ENCODE data around the gene TPM3.

Gene TPM3

GRCh38 chr1:154170547-154171222 is 21.2 kb downstream of the TPM3 start:
- ATAC-seq, result no peak
- TF ChIP-seq, protein P1, sequence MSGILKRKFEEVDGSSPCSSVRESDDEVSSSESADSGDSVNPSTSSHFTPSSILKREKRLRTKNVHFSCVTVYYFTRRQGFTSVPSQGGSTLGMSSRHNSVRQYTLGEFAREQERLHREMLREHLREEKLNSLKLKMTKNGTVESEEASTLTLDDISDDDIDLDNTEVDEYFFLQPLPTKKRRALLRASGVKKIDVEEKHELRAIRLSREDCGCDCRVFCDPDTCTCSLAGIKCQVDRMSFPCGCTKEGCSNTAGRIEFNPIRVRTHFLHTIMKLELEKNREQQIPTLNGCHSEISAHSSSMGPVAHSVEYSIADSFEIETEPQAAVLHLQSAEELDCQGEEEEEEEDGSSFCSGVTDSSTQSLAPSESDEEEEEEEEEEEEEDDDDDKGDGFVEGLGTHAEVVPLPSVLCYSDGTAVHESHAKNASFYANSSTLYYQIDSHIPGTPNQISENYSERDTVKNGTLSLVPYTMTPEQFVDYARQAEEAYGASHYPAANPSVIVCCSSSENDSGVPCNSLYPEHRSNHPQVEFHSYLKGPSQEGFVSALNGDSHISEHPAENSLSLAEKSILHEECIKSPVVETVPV (CRISPR knock-in tag; IDR thresholded peaks at IDR 0.05), result no peak
- no peak for TF ChIP-seq GLIS3 (CRISPR knock-in tag; IDR thresholded peaks at IDR 0.05)
- no peak for TF ChIP-seq PPARA (CRISPR knock-in tag; IDR thresholded peaks at IDR 0.05; ENCODE audit: borderline replicate concordance)
- no peak for TF ChIP-seq ESRRG (CRISPR knock-in tag; IDR thresholded peaks at IDR 0.05)
- no peak for TF ChIP-seq CSDC2 (CRISPR knock-in tag; IDR thresholded peaks at IDR 0.05)
- TF ChIP-seq, protein P2, sequence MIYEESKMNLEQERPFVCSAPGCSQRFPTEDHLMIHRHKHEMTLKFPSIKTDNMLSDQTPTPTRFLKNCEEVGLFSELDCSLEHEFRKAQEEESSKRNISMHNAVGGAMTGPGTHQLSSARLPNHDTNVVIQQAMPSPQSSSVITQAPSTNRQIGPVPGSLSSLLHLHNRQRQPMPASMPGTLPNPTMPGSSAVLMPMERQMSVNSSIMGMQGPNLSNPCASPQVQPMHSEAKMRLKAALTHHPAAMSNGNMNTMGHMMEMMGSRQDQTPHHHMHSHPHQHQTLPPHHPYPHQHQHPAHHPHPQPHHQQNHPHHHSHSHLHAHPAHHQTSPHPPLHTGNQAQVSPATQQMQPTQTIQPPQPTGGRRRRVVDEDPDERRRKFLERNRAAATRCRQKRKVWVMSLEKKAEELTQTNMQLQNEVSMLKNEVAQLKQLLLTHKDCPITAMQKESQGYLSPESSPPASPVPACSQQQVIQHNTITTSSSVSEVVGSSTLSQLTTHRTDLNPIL (CRISPR knock-in tag; IDR thresholded peaks at IDR 0.05; ENCODE audit: low read depth), result no peak

GRCh38 chr1:154167461-154167860 is 24.4 kb downstream of the TPM3 start:
- TF ChIP-seq, protein P2 (CRISPR knock-in tag; IDR thresholded peaks at IDR 0.05; ENCODE audit: low read depth), result no peak
- TF ChIP-seq BACH2 (CRISPR knock-in tag; IDR thresholded peaks at IDR 0.05; ENCODE audit: borderline replicate concordance) (no peak), OSR1 (CRISPR knock-in tag; IDR thresholded peaks at IDR 0.05) (no peak), ZC3H10 (CRISPR knock-in tag; IDR thresholded peaks at IDR 0.05) (no peak)
- TF ChIP-seq, protein P3, sequence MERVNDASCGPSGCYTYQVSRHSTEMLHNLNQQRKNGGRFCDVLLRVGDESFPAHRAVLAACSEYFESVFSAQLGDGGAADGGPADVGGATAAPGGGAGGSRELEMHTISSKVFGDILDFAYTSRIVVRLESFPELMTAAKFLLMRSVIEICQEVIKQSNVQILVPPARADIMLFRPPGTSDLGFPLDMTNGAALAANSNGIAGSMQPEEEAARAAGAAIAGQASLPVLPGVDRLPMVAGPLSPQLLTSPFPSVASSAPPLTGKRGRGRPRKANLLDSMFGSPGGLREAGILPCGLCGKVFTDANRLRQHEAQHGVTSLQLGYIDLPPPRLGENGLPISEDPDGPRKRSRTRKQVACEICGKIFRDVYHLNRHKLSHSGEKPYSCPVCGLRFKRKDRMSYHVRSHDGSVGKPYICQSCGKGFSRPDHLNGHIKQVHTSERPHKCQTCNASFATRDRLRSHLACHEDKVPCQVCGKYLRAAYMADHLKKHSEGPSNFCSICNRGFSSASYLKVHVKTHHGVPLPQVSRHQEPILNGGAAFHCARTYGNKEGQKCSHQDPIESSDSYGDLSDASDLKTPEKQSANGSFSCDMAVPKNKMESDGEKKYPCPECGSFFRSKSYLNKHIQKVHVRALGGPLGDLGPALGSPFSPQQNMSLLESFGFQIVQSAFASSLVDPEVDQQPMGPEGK (CRISPR knock-in tag; IDR thresholded peaks at IDR 0.05; ENCODE audit: borderline replicate concordance), result no peak
- ATAC-seq, result no peak

DNA sequence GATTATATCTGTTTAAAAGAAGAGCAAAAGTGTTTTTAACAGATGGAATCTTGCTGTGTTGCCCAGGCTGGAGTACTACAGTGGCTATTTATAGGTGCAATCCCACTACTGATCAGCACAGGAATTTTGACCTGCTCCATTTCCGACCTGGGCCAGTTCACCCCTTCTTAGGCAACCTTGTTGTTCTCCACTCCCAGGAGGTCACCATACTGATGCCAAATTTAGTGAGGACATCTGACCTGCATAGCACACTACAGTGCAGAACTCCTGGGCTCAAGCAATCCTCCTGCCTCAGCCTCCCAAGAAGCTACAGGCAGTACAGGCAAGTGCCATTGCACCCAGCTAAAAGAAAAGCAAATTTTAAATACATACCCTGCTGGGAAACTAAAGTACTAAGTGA is 25.7 kb downstream of the TPM3 start:
- ATAC-seq, result no peak
- TF ChIP-seq RARB (CRISPR knock-in tag; IDR thresholded peaks at IDR 0.05), result no peak
- no peak for TF ChIP-seq TOX (CRISPR knock-in tag; IDR thresholded peaks at IDR 0.05; ENCODE audit: borderline replicate concordance)
- TF ChIP-seq, protein P1 (CRISPR knock-in tag; IDR thresholded peaks at IDR 0.05), result no peak
- TF ChIP-seq TCF4 (CRISPR knock-in tag; IDR thresholded peaks at IDR 0.05; ENCODE audit: borderline replicate concordance), result no peak
- TF ChIP-seq ARNTL (CRISPR knock-in tag; IDR thresholded peaks at IDR 0.05; ENCODE audit: borderline replicate concordance, low read depth), result no peak
- TF ChIP-seq, protein P3 (CRISPR knock-in tag; IDR thresholded peaks at IDR 0.05; ENCODE audit: borderline replicate concordance), result no peak
- TF ChIP-seq ZNF70 (CRISPR knock-in tag; IDR thresholded peaks at IDR 0.05), result no peak
- TF ChIP-seq ESRRG (CRISPR knock-in tag; IDR thresholded peaks at IDR 0.05), result no peak
- TF ChIP-seq ZFP3 (CRISPR knock-in tag; IDR thresholded peaks at IDR 0.05), result no peak
- no peak for TF ChIP-seq ZNF8 (CRISPR knock-in tag; IDR thresholded peaks at IDR 0.05)
- TF ChIP-seq OSR1 (CRISPR knock-in tag; IDR thresholded peaks at IDR 0.05), result no peak
- no peak for TF ChIP-seq ZC3H10 (CRISPR knock-in tag; IDR thresholded peaks at IDR 0.05)
- no peak for TF ChIP-seq GLIS3 (CRISPR knock-in tag; IDR thresholded peaks at IDR 0.05)
- no peak for TF ChIP-seq ZFP30 (CRISPR knock-in tag; IDR thresholded peaks at IDR 0.05)
- TF ChIP-seq, protein P4, sequence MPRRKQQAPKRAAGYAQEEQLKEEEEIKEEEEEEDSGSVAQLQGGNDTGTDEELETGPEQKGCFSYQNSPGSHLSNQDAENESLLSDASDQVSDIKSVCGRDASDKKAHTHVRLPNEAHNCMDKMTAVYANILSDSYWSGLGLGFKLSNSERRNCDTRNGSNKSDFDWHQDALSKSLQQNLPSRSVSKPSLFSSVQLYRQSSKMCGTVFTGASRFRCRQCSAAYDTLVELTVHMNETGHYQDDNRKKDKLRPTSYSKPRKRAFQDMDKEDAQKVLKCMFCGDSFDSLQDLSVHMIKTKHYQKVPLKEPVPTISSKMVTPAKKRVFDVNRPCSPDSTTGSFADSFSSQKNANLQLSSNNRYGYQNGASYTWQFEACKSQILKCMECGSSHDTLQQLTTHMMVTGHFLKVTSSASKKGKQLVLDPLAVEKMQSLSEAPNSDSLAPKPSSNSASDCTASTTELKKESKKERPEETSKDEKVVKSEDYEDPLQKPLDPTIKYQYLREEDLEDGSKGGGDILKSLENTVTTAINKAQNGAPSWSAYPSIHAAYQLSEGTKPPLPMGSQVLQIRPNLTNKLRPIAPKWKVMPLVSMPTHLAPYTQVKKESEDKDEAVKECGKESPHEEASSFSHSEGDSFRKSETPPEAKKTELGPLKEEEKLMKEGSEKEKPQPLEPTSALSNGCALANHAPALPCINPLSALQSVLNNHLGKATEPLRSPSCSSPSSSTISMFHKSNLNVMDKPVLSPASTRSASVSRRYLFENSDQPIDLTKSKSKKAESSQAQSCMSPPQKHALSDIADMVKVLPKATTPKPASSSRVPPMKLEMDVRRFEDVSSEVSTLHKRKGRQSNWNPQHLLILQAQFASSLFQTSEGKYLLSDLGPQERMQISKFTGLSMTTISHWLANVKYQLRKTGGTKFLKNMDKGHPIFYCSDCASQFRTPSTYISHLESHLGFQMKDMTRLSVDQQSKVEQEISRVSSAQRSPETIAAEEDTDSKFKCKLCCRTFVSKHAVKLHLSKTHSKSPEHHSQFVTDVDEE (CRISPR knock-in tag; IDR thresholded peaks at IDR 0.05), result no peak
- TF ChIP-seq ZNF565 (CRISPR knock-in tag; conservative IDR thresholded peaks at IDR 0.05; ENCODE audit: low read depth), result no peak
- no peak for TF ChIP-seq SNAI2 (CRISPR knock-in tag; IDR thresholded peaks at IDR 0.05)

All from SK-N-SH treated with all-trans-retinoic acid at 6 μM for 48 hours (cell line).